SK-N-MC (cell line): Measurements from ENCODE around the gene ANKRD53.

ENCODE experiments used
- EZH2 ChIP-seq: fragments of 200-600 bp; sonication (generic); IDR thresholded peaks from one replicate; pipeline ENCODE4 v1.6.1; 2017; ENCODE audit warnings: antibody characterized with exemption
- POLR2AphosphoS5 ChIP-seq: IDR thresholded peaks from 2 replicates; pipeline ENCODE4 v1.6.1; 2012; ENCODE audit warnings: mild to moderate bottlenecking, low read depth, low read length, borderline replicate concordance

- TF ChIP-seq POLR2AphosphoS5 (no peak), EZH2 (no peak)
These were observed 42.1 kb upstream of the ANKRD53 start for GRCh38 chr2:70936165-70936978.
